NCI-H2107 treated with DMSO at 0.1 percent for 48 hours (cell line): ENCODE results near the gene NDUFA11.
"Not testable (repeated sequence)": the region's sequence is repeated elsewhere in the genome, so short reads cannot be mapped to it uniquely, and the experiment has no call there.

Experiments
- DNase-seq: peaks from one replicate; lab custom pipeline; 2025; ENCODE audit not compliant: unreplicated experiment; lab: John Stamatoyannopoulos, UW

The NDUFA11 gene

GRCh38 chr19:5863030-5863665 lies 40.4 kb downstream of the NDUFA11 start:
- no peak for DNase-seq

GRCh38 chr19:5857203-5858081 lies 46.1 kb downstream of the NDUFA11 start:
- no peak for DNase-seq

GRCh38 chr19:5855151-5855550 lies 48.4 kb downstream of the NDUFA11 start:
- not testable (repeated sequence) for DNase-seq

- not testable (repeated sequence) for DNase-seq
Measured at GRCh38 chr19:5854121-5854520, 49.5 kb downstream of the NDUFA11 start.

GRCh38 chr19:5851302-5851701 lies 52.3 kb downstream of the NDUFA11 start, which contains the start of gene FUT3:
Gene FUT3 (minus strand): TSS chr19:5851449.
- no peak for DNase-seq

- DNase-seq: no peak
Measured at GRCh38 chr19:5850743-5851293, 52.8 kb downstream of the NDUFA11 start.

GRCh38 chr19:5850189-5850588 lies 53.4 kb downstream of the NDUFA11 start:
- DNase-seq: no peak

- not testable (repeated sequence) for DNase-seq
Measured at GRCh38 chr19:5848621-5849020, 55.0 kb downstream of the NDUFA11 start.

- DNase-seq: not testable (repeated sequence)
Measured at GRCh38 chr19:5847846-5848245, 55.7 kb downstream of the NDUFA11 start.
